Trophoblast cell (in vitro differentiated cells and primary cell): Measurements from ENCODE around the gene HCRTR1.

Experiments
- DNase-seq, 2 donors: peaks; one replicate each; pipeline ENCODE4 v3.0.0-alpha.2; 2016
- H2AFZ ChIP-seq: 2 replicates; pipeline ENCODE4 v1.6.1; 2013; ENCODE audit warnings: low read length, moderate library complexity, mild to moderate bottlenecking; ENCODE audit not compliant: insufficient read depth, poor library complexity
- H2AK5ac ChIP-seq: 2 replicates; pipeline ENCODE4 v1.6.1; 2013; ENCODE audit warnings: mild to moderate bottlenecking, low read length
- H2BK120ac ChIP-seq: 2 replicates; pipeline ENCODE4 v1.6.1; 2013; ENCODE audit warnings: low read length, mild to moderate bottlenecking, moderate library complexity; ENCODE audit not compliant: insufficient read depth, poor library complexity
- H2BK12ac ChIP-seq: 2 replicates; pipeline ENCODE4 v1.6.1; 2013; ENCODE audit warnings: mild to moderate bottlenecking, low read length, moderate library complexity
- H2BK5ac ChIP-seq: 2 replicates; pipeline ENCODE4 v1.6.1; 2013; ENCODE audit warnings: low read length, low read depth, moderate library complexity, mild to moderate bottlenecking; ENCODE audit not compliant: poor library complexity
- H3K14ac ChIP-seq: 2 replicates; pipeline ENCODE4 v1.6.1; 2013; ENCODE audit warnings: mild to moderate bottlenecking, low read length
- H3K18ac ChIP-seq: 2 replicates; pipeline ENCODE4 v1.6.1; 2013; ENCODE audit warnings: mild to moderate bottlenecking, low read length
- H3K23ac ChIP-seq: 2 replicates; pipeline ENCODE4 v1.6.1; 2013; ENCODE audit warnings: low read length
- H3K27ac ChIP-seq: 2 replicates; pipeline ENCODE4 v1.5.1; 2013; ENCODE audit warnings: low read depth, mild to moderate bottlenecking, inconsistent platforms, low read length, moderate library complexity
- H3K27me3 ChIP-seq: 2 replicates; pipeline ENCODE4 v1.6.1; 2013; ENCODE audit warnings: inconsistent platforms, mild to moderate bottlenecking, low read length, moderate library complexity; ENCODE audit not compliant: insufficient read depth
- H3K36me3 ChIP-seq, 2 experiments: 1 replicate in 1 of 2; 2 replicates in 1 of 2; pipeline ENCODE4 v1.6.1; 2013; ENCODE audit warnings: low read length in 2 of 2, mild to moderate bottlenecking in 2 of 2, moderate library complexity in 1 of 2; ENCODE audit not compliant: insufficient read depth in 2 of 2, control insufficient read depth in 1 of 2
- H3K4ac ChIP-seq: 2 replicates; pipeline ENCODE4 v1.6.1; 2013; ENCODE audit warnings: low read depth, mild to moderate bottlenecking, low read length, moderate library complexity
- H3K4me1 ChIP-seq, 2 experiments: 1 replicate in 1 of 2; 2 replicates in 1 of 2; pipeline ENCODE4 v1.6.1; 2013; ENCODE audit warnings: low read length in 2 of 2, mild to moderate bottlenecking in 2 of 2, moderate library complexity in 1 of 2; ENCODE audit not compliant: insufficient read depth in 2 of 2, control insufficient read depth in 1 of 2
- H3K4me2 ChIP-seq: 2 replicates; pipeline ENCODE4 v1.6.1; 2013; ENCODE audit warnings: inconsistent platforms, mild to moderate bottlenecking, low read length, moderate library complexity
- H3K4me3 ChIP-seq: 2 replicates; pipeline ENCODE4 v1.5.1; 2013; ENCODE audit warnings: mild to moderate bottlenecking, low read depth, low read length, inconsistent platforms
- H3K79me1 ChIP-seq: one replicate; pipeline ENCODE4 v1.6.1; 2013; ENCODE audit warnings: low read length
- H3K79me2 ChIP-seq: 2 replicates; pipeline ENCODE4 v1.6.1; 2013; ENCODE audit warnings: low read length, mild to moderate bottlenecking; ENCODE audit not compliant: control insufficient read depth, insufficient read depth, poor library complexity
- H3K9ac ChIP-seq: 2 replicates; pipeline ENCODE4 v1.6.1; 2013; ENCODE audit warnings: mild to moderate bottlenecking, low read length
- H3K9me3 ChIP-seq: 2 replicates; pipeline ENCODE4 v1.6.1; 2013; ENCODE audit warnings: low read depth, mild to moderate bottlenecking, control low read depth, inconsistent platforms, low read length; ENCODE audit not compliant: insufficient read depth
- H4K12ac ChIP-seq: 2 replicates; pipeline ENCODE4 v1.6.1; 2013; ENCODE audit warnings: low read depth, mild to moderate bottlenecking, low read length, moderate library complexity
- H4K8ac ChIP-seq: 2 replicates; pipeline ENCODE4 v1.6.1; 2013; ENCODE audit warnings: low read depth, mild to moderate bottlenecking, low read length, moderate library complexity
- H4K91ac ChIP-seq: one replicate; pipeline ENCODE4 v1.6.1; 2013; ENCODE audit warnings: low read depth, mild to moderate bottlenecking, low read length, moderate library complexity
- WGBS: extraction: QIAGEN DNeasy Blood & Tissue Kit; methylation state at CpG from one replicate; pipeline ENCODE4 v1.1.7; 2013; ENCODE audit warnings: missing lambda C conversion rate; ENCODE audit not compliant: insufficient read length, insufficient coverage; ENCODE audit errors: extremely low coverage; 5-methylcytosine and 5-hydroxymethylcytosine counted together

HCRTR1 gene

GRCh38 chr1:31650161-31651088 lies 32.9 kb downstream of the HCRTR1 start:
- H3K79me1 ChIP-seq: peaks cover 62% of the 10 kb centered on the region
- H3K4me1 ChIP-seq: peaks cover 36 to 47% of the 10 kb centered on the region in 2 experiments
- peak overlapping the region; percentile 99 for H2BK120ac ChIP-seq
- H3K9me3 ChIP-seq: no peaks in the 10 kb centered on the region
- H2AFZ ChIP-seq: peak overlapping the region; percentile 40
- H3K79me2 ChIP-seq: peaks cover 12% of the 10 kb centered on the region
- H3K4me2 ChIP-seq: peak overlapping the region; percentile 5
- H3K4me3 ChIP-seq: no peak overlapping the region
- peak; percentile 32 to 56 for DNase-seq
- H4K12ac ChIP-seq: peak overlapping the region; percentile 64
- H3K4ac ChIP-seq: peak overlapping the region; percentile 96
- H3K23ac ChIP-seq: no peak overlapping the region
- peak overlapping the region; percentile 87 for H4K8ac ChIP-seq
- H2AK5ac ChIP-seq: peak overlapping the region; percentile 94
- H2BK12ac ChIP-seq: peak overlapping the region; percentile 98
- peak overlapping the region; percentile 100 for H2BK5ac ChIP-seq
- WGBS: no CpG with 5 or more reads among the region's 9 CpGs
- peak overlapping the region; percentile 97 for H3K27ac ChIP-seq
- peak overlapping the region; percentile 98 for H3K14ac ChIP-seq
- peaks cover 19 to 24% of the 10 kb centered on the region in 2 experiments for H3K36me3 ChIP-seq
- no peaks in the 10 kb centered on the region for H3K27me3 ChIP-seq
- H4K91ac ChIP-seq: peak overlapping the region; percentile 99
- H3K18ac ChIP-seq: peak overlapping the region; percentile 94
- H3K9ac ChIP-seq: no peak overlapping the region

- H3K36me3 ChIP-seq: peaks cover 21 to 28% of the 10 kb centered on the region in 2 experiments
- H3K79me1 ChIP-seq: peaks cover 65% of the 10 kb centered on the region
- peak; percentile 95 to 98 for DNase-seq
- H3K4me3 ChIP-seq: no peak overlapping the region
- no peak overlapping the region for H2BK12ac ChIP-seq
- no peak overlapping the region for H3K4ac ChIP-seq
- H3K27me3 ChIP-seq: no peaks in the 10 kb centered on the region
- no peak overlapping the region for H3K14ac ChIP-seq
- peak overlapping the region; percentile 98 for H2BK5ac ChIP-seq
- no peak overlapping the region for H2AFZ ChIP-seq
- no peaks in the 10 kb centered on the region for H3K9me3 ChIP-seq
- peak overlapping the region; percentile 92 for H2BK120ac ChIP-seq
- H3K4me2 ChIP-seq: no peak overlapping the region
- no CpG with 5 or more reads among the region's 1 CpG for WGBS
- H3K79me2 ChIP-seq: peaks cover 12% of the 10 kb centered on the region
- H2AK5ac ChIP-seq: no peak overlapping the region
- H3K9ac ChIP-seq: no peak overlapping the region
- no peak overlapping the region for H3K18ac ChIP-seq
- H4K8ac ChIP-seq: no peak overlapping the region
- H3K27ac ChIP-seq: peak overlapping the region; percentile 97
- H4K12ac ChIP-seq: no peak overlapping the region
- no peak overlapping the region for H4K91ac ChIP-seq
- peaks cover 40 to 52% of the 10 kb centered on the region in 2 experiments for H3K4me1 ChIP-seq
- H3K23ac ChIP-seq: no peak overlapping the region
These were observed 33.6 kb downstream of the HCRTR1 start for GRCh38 chr1:31651089-31651420.

GRCh38 chr1:31651766-31652165 lies 34.3 kb downstream of the HCRTR1 start:
- Histone ChIP-seq H3K4me3 (no peak overlapping the region), H3K9me3 (no peaks in the 10 kb centered on the region), H3K4me2 (no peak overlapping the region), H4K91ac (peak overlapping the region; percentile 97), H3K23ac (no peak overlapping the region), H2BK5ac (peak overlapping the region; percentile 98), H4K12ac (peak overlapping the region; percentile 14), H3K27me3 (no peaks in the 10 kb centered on the region), H3K36me3 (peaks cover 21 to 31% of the 10 kb centered on the region in 2 experiments), H2BK120ac (peak overlapping the region; percentile 92), H2AK5ac (peak overlapping the region; percentile 13), H3K14ac (peak overlapping the region; percentile 86), H3K27ac (peak overlapping the region; percentile 97), H3K18ac (peak overlapping the region; percentile 83), H3K4ac (peak overlapping the region; percentile 42), H3K79me2 (peaks cover 12% of the 10 kb centered on the region), H3K79me1 (peaks cover 63% of the 10 kb centered on the region), H2AFZ (no peak overlapping the region), H2BK12ac (peak overlapping the region; percentile 84), H3K9ac (no peak overlapping the region), H3K4me1 (peaks cover 42 to 52% of the 10 kb centered on the region in 2 experiments), H4K8ac (peak overlapping the region; percentile 44)
- DNase-seq: peak; percentile 23 to 65
- no CpG with 5 or more reads among the region's 6 CpGs for WGBS

- Histone ChIP-seq H3K27ac (peak overlapping the region; percentile 97), H3K79me1 (peaks cover 56% of the 10 kb centered on the region), H2BK5ac (peak overlapping the region; percentile 77), H3K4me2 (no peak overlapping the region), H3K4me3 (no peak overlapping the region), H3K14ac (peak overlapping the region; percentile 90), H3K79me2 (peaks cover 10% of the 10 kb centered on the region), H2BK120ac (peak overlapping the region; percentile 45), H3K23ac (no peak overlapping the region), H3K27me3 (no peaks in the 10 kb centered on the region), H3K18ac (peak overlapping the region; percentile 67), H3K36me3 (peaks cover 28 to 37% of the 10 kb centered on the region in 2 experiments), H2AFZ (no peak overlapping the region), H4K91ac (peak overlapping the region; percentile 83), H4K8ac (peak overlapping the region; percentile 22), H2BK12ac (peak overlapping the region; percentile 86), H3K9me3 (no peaks in the 10 kb centered on the region), H3K4me1 (peaks cover 38 to 49% of the 10 kb centered on the region in 2 experiments), H2AK5ac (peak overlapping the region; percentile 70), H3K9ac (no peak overlapping the region), H4K12ac (no peak overlapping the region), H3K4ac (peak overlapping the region; percentile 19)
- DNase-seq: no peak
- no CpG with 5 or more reads among the region's 4 CpGs for WGBS
These were observed 35.5 kb downstream of the HCRTR1 start for GRCh38 chr1:31652891-31653499.
